PC-9 (cell line): ENCODE results near the gene MSL1. TPM values are rescaled to one million over a fixed set of nuclear protein-coding genes. Genes with fewer than 3 reads are reported as not detected.

Experiments used
- BruUV-seq: library from RNA; stranded (reverse); fragments of 400-500 nt; replicated peaks from 2 replicates; lab custom pipeline; 2021; lab: Mats Ljungman, UMichigan
- CTCF ChIA-PET: fragments of 300-600 bp; sonication (Branson Sonifier 250); formaldehyde crosslinking; loops from one replicate; lab custom pipeline; 2022; ENCODE audit warnings: antibody characterized with exemption; lab: Charles Lee
- POLR2A ChIA-PET: fragments of 300-600 bp; sonication (Branson Sonifier 250); formaldehyde crosslinking; loops from one replicate; lab custom pipeline; 2022; ENCODE audit warnings: antibody characterized with exemption; ENCODE audit not compliant: unreplicated experiment; lab: Charles Lee
- DNase-seq, 2 experiments: peaks; one replicate each; pipeline versions ENCODE4 v3.0.0 to v3.0.0-alpha.2; 2015 to 2022; ENCODE audit warnings: mixed read lengths in 1 of 2
- H2AFZ ChIP-seq: fragments of 200-600 bp; sonication (generic); 2 replicates; pipeline ENCODE4 v1.8.1; 2017; ENCODE audit warnings: antibody characterized with exemption
- H3F3A ChIP-seq: fragments of 200-600 bp; sonication (generic); 2 replicates; pipeline ENCODE4 v1.8.1; 2017; ENCODE audit warnings: antibody characterized with exemption, mild to moderate bottlenecking, low read depth; ENCODE audit not compliant: insufficient read depth
- H3K27ac ChIP-seq: fragments of 200-600 bp; sonication (generic); 2 replicates; pipeline ENCODE4 v1.6.1; 2016; ENCODE audit warnings: mixed run types
- H3K27me3 ChIP-seq: fragments of 200-600 bp; sonication (generic); 2 replicates; pipeline ENCODE4 v1.6.1; 2016; ENCODE audit warnings: low read depth, mixed run types; ENCODE audit not compliant: insufficient read depth
- H3K36me3 ChIP-seq: fragments of 200-600 bp; sonication (generic); 2 replicates; pipeline ENCODE4 v1.6.1; 2016; ENCODE audit warnings: low read depth, mixed run types
- H3K4me1 ChIP-seq: fragments of 200-600 bp; sonication (generic); replicated peaks from 2 replicates; pipeline ENCODE4 v1.6.1; 2016; ENCODE audit warnings: mixed run types; ENCODE audit not compliant: insufficient read depth
- H3K4me2 ChIP-seq: fragments of 200-600 bp; sonication (generic); 2 replicates; pipeline ENCODE4 v1.6.1; 2017; ENCODE audit warnings: mixed run types
- H3K4me3 ChIP-seq: fragments of 200-600 bp; sonication (generic); 2 replicates; pipeline ENCODE4 v1.6.1; 2016; ENCODE audit warnings: mixed run types
- H3K79me2 ChIP-seq: fragments of 200-600 bp; sonication (generic); 2 replicates; pipeline ENCODE4 v1.6.1; 2017; ENCODE audit warnings: low read depth, mixed run types
- H3K9me2 ChIP-seq: fragments of 200-600 bp; sonication (generic); 2 replicates; pipeline ENCODE4 v1.8.1; 2017; ENCODE audit warnings: mild to moderate bottlenecking; ENCODE audit not compliant: insufficient read depth
- H3K9me3 ChIP-seq: fragments of 200-600 bp; sonication (generic); 2 replicates; pipeline ENCODE4 v1.8.1; 2016; ENCODE audit warnings: low read depth; ENCODE audit not compliant: insufficient read depth
- H4K20me1 ChIP-seq: fragments of 200-600 bp; sonication (generic); 2 replicates; pipeline ENCODE4 v1.8.1; 2017; ENCODE audit not compliant: insufficient read depth
- CTCF ChIP-seq: fragments of 200-600 bp; sonication (generic); conservative IDR thresholded peaks from 2 replicates; pipeline ENCODE4 v1.6.1; 2017; ENCODE audit warnings: mixed run types, antibody characterized with exemption, mild to moderate bottlenecking, moderate library complexity
- EZH2 ChIP-seq: fragments of 200-600 bp; sonication (generic); IDR thresholded peaks from 2 replicates; pipeline ENCODE4 v1.8.0; 2017; ENCODE audit warnings: antibody characterized with exemption, low read depth
- intact Hi-C: fragments of 100-400 bp; cut with micrococcal nuclease; formaldehyde crosslinking; loops from one replicate; pipeline ENCODE4 v1.10.0; 2022; ENCODE audit not compliant: unreplicated experiment
- total RNA-seq: library from RNA; stranded (reverse); gene quantifications from 2 replicates; pipeline ENCODE4 v1.2.3, GENCODE V29; 2021

Gene MSL1
- total RNA-seq, 1 experiment from 2014 or later: 61.8 TPM

DNA sequence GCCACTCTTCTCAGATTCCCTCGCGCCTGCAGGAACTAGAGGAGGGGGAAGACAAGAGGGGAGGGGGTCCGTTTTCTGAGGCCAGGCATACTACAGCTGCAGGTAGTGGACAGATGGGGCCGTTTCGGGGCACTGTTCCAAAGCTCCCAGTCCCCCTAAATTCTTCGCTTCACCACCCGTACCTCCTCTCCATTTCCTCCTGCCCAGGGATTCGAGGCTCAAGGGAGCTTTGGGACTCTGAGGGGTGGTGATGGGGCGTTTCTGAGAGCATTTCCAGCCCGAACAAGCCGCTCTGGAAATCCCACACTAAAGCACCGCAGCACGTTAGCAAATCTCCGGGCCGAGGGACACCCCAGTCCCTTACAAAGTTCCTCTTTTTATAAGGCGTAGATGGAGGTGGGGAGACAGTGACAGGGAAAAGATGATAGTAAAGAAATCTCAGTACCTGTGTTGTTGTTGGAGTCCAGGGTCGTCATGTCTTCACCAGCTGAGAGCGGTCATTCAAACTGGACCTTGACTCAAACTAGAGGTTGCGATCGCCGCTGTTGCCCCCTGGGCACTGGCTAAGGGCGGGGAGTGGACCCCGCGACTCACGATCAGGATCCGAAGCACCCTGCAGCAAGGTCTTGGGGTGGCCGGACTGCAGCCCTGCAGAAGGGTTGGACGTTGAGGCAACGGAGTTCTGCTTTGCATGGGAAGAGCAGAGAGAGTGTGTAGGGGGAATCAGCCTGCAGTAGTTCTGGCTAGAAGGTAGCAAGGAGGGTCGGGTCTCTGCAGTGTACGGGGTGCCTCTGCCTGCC, 22.0 kb upstream of the MSL1 start:
- Histone ChIP-seq H4K20me1 (no peaks in the 10 kb centered on the region), H3K4me1 (peaks cover 51% of the 10 kb centered on the region), H3K27me3 (no peaks in the 10 kb centered on the region), H3K4me3 (peak overlapping the region; percentile 89), H3K36me3 (peaks cover 9% of the 10 kb centered on the region), H3K9me2 (no peaks in the 10 kb centered on the region), H3F3A (peaks cover 32% of the 10 kb centered on the region), H2AFZ (peak overlapping the region; percentile 85), H3K9me3 (no peaks in the 10 kb centered on the region), H3K27ac (peak overlapping the region; percentile 81), H3K79me2 (peaks cover 23% of the 10 kb centered on the region), H3K4me2 (peak overlapping the region; percentile 79)
- ChIA-PET CTCF (interaction anchor here (1.4 kb wide), 1 partner anchor 13 kb away, joined by 8 read pairs; no protein-coding TSS in a partner anchor), POLR2A (interaction anchor here (0.7 to 1.4 kb wide), 4 partner anchors 14 to 85 kb away, joined by 4 to 11 read pairs (median 8); partner anchors contain the start of genes CSF3 and MED24)
- TF ChIP-seq EZH2 (no peak), CTCF (no peak)
- TSS peak; percentile 85 for BruUV-seq
- intact Hi-C loops: no loop called here
- DNase-seq: no peak

- H3K36me3 ChIP-seq: peaks cover 7% of the 10 kb centered on the region; the same call in 1 of the 2 replicates
- H3K4me3 ChIP-seq: peak within 1 kb of the TSS; percentile 89
- TF ChIP-seq CTCF (no peak), EZH2 (no peak)
- no peaks in the 10 kb centered on the region for H3K9me2 ChIP-seq
- DNase-seq: no peak
- POLR2A ChIA-PET: interaction anchor here (0.6 to 1.4 kb wide), 7 partner anchors 13 to 87 kb away, joined by 3 to 11 read pairs (median 5); partner anchors contain the start of genes CSF3 and MED24
- H3F3A ChIP-seq: peaks cover 32% of the 10 kb centered on the region
- H4K20me1 ChIP-seq: no peaks in the 10 kb centered on the region
- peaks cover 23% of the 10 kb centered on the region for H3K79me2 ChIP-seq
- peak within 1 kb of the TSS; percentile 79 for H3K4me2 ChIP-seq
- H3K27me3 ChIP-seq: no peaks in the 10 kb centered on the region
- CTCF ChIA-PET: interaction anchor here (1.4 kb wide), 1 partner anchor 13 kb away, joined by 8 read pairs; no protein-coding TSS in a partner anchor
- peaks cover 56% of the 10 kb centered on the region for H3K4me1 ChIP-seq
- peak within 1 kb of the TSS; percentile 81 for H3K27ac ChIP-seq
- no TSS peak for BruUV-seq
- intact Hi-C loops: no loop called here
- peak within 1 kb of the TSS; percentile 85 for H2AFZ ChIP-seq
- no peaks in the 10 kb centered on the region for H3K9me3 ChIP-seq
These were observed 21.4 kb upstream of the MSL1 start, which contains the start of gene NR1D1 for GRCh38 chr17:40100419-40100668. Gene NR1D1, minus strand, starts transcription at chr17:40100589. Its CDS starts 495 bp downstream, at chr17:40100094.

GRCh38 chr17:40100669-40101366, 21.0 kb upstream of the MSL1 start:
- POLR2A ChIA-PET: interaction anchor here (0.5 to 1.4 kb wide), 8 partner anchors 13 to 120 kb away, joined by 3 to 11 read pairs (median 5); partner anchors contain the start of genes CSF3, MED24 and PSMD3
- H3K4me1 ChIP-seq: peaks cover 57% of the 10 kb centered on the region

More at GRCh38 chr17:40100669-40101366, 21.0 kb upstream of the MSL1 start:
- BruUV-seq: TSS peak; percentile 47
- Histone ChIP-seq H2AFZ (0 out of 2 replicates have a peak overlapping the region, but pooled peaks have one; percentile 23), H3K4me3 (peak overlapping the region; percentile 89; the same call in 1 of the 2 replicates), H3K27me3 (no peaks in the 10 kb centered on the region), H3K9me3 (no peaks in the 10 kb centered on the region), H4K20me1 (no peaks in the 10 kb centered on the region), H3K79me2 (peaks cover 23% of the 10 kb centered on the region), H3K36me3 (peaks cover 4% of the 10 kb centered on the region; the same call in 1 of the 2 replicates), H3F3A (peaks cover 32% of the 10 kb centered on the region), H3K9me2 (no peaks in the 10 kb centered on the region), H3K4me2 (peak overlapping the region; percentile 79), H3K27ac (peak overlapping the region; percentile 81)
- intact Hi-C loops: no loop called here
- CTCF ChIA-PET: interaction anchor here (1.4 kb wide), 1 partner anchor 12 kb away, joined by 8 read pairs; no protein-coding TSS in a partner anchor
- peak; percentile 96 to 98 for DNase-seq
- TF ChIP-seq EZH2 (no peak), CTCF (no peak)
